Activated naive CD8-positive, alpha-beta T cell treated with anti-CD3 and anti-CD28 coated beads, Interleukin-2, amount 50 U/mL, for 24 hours (primary cell): ENCODE results near the gene JUND.

Experiments used
- ATAC-seq: fragments of 150-1000 bp; cut with Tn5 transposase; one replicate; pipeline ENCODE4 v1.10.0; 2021
- DNase-seq: peaks from one replicate; pipeline ENCODE4 v3.0.0; 2021
- H3K27ac Mint-ChIP-seq: one replicate; pipeline ENCODE4 v1.8.0; 2021; ENCODE audit warnings: mild to moderate bottlenecking, mixed read lengths
- H3K27me3 Mint-ChIP-seq: one replicate; pipeline ENCODE4 v1.8.0; 2021; ENCODE audit warnings: mixed read lengths
- H3K36me3 Mint-ChIP-seq: one replicate; pipeline ENCODE4 v1.8.0; 2021; ENCODE audit warnings: low read depth, mixed read lengths
- H3K4me1 Mint-ChIP-seq: one replicate; pipeline ENCODE4 v1.8.0; 2021; ENCODE audit warnings: mixed read lengths
- H3K4me3 Mint-ChIP-seq: one replicate; pipeline ENCODE4 v1.8.0; 2021; ENCODE audit warnings: mild to moderate bottlenecking, moderate library complexity, mixed read lengths
- H3K9me3 Mint-ChIP-seq: one replicate; pipeline ENCODE4 v1.8.0; 2021; ENCODE audit warnings: mixed read lengths

The JUND gene

DNA sequence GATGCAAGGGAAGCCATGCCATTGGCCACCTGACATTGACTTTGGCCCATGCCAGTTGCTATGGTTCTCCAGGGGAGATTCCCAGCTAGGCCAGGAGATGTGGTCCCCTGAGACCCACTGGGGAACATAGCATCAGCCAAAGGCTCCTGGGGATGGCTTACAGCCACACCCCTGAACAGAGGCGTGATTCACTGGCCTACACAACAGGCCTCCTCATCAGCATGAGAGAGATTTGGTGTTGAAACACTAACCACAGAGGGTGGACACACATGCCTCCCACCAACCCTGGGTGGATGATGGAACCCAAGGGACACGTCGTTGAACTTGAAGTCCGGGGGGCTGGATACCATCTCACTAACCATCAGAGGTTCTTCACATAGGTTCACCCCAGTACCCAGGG is 21.5 kb downstream of the JUND start:
- Mint-ChIP-seq H3K9me3 (no peaks in the 10 kb centered on the region), H3K4me3 (no peak overlapping the region), H3K27ac (no peak overlapping the region), H3K4me1 (no peaks in the 10 kb centered on the region), H3K36me3 (no peaks in the 10 kb centered on the region), H3K27me3 (peaks cover 5% of the 10 kb centered on the region)
- DNase-seq: no peak
- ATAC-seq: no peak

DNA sequence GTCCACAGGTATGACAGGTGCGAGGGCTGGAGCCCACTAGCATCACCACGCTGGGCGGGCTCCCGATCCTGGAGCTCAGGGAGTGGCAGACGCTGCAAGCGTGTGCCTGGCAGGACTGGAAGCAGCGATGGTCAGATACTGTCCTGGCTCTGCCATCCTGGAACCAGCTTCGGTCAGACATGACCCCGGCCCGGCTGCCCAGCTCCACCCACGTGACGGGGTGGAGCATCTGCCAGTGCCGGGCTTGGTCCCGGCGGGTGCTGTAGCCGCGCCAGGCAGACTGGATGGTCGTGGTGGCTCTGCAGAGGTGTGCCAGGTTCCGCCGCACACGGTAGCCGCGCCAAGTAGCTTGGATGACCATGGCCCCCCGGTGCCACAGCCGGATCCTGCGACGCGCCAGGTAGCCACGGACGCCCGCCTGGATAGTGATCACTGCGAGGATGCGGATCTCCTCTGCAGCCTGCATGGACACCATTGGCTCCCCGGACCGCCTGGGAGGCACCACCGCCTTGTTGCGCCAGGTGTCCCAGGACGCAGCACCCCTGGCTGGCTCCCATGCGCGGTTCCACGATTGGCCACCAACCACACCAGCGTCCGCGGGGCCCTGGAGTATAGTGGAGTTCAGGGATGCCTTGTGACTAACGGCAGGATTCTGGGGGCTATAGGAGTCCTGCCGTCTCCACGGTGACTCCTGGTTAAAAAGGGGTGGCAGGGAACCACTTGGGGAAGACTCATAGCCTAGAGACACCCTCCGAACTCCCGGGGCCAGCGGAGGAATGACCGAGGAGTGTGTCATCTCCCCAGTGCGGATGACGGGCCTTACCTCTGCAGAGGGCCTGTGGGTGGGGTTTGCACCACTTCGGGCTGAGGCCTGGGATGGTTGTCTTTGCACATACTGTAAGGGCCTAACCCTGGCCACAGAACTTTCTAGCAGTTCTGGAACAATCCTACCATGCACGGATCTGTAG is 23.6 kb downstream of the JUND start:
- H3K4me3 Mint-ChIP-seq: no peak overlapping the region
- DNase-seq: no peak
- peaks cover 20% of the 10 kb centered on the region for H3K27me3 Mint-ChIP-seq
- no peak for ATAC-seq
- peaks cover 3% of the 10 kb centered on the region for H3K4me1 Mint-ChIP-seq
- no peak overlapping the region for H3K27ac Mint-ChIP-seq
- H3K36me3 Mint-ChIP-seq: no peaks in the 10 kb centered on the region
- no peaks in the 10 kb centered on the region for H3K9me3 Mint-ChIP-seq

DNA sequence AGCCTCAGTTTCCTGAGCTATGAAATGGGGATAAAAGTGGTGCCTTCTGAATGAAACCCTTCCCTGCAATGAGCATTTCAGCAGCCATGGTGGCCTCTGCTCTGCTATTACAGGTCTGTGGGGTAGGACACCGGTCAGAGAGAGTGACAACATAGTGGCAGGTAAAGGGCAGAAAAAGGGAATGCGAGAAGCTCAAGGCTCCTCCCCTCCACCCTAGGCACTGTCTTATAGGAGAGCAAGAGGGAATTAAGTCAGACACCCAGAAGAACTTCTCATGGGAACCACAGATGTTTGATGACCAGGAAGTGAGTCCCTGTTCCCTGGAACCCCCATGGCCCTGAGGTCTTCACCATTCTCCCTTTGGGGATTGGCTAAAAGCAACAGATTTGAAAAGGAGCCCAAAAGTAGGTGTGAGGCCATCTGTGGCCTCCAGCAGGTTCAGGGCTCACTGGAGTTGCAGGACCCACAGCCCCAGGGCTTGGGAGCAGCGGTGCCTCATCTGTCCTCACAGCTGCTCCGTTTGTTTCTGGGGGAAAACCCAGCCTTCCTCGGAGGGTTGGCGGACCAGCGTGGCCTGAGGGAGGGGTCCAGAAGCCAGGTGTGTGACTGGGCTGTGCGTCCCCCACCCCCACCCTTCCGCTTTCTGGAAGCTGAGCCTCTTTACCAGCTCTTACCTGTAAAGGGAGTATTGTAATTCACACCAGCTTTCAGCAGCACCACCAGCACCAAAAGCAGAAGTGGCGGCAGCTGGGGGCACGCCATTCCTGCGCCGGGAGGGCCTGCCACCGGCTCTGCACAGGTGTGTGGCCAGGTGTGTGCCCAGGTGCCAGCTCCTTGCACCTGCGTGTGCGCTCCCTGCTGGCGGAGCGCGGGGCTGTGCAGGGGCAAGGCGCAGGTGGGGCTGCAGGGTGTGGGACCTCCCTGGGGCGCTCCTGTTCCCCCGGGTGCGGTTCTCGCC is 26.6 kb downstream of the JUND start:
- no peak for ATAC-seq
- no peak overlapping the region for H3K27ac Mint-ChIP-seq

DNA sequence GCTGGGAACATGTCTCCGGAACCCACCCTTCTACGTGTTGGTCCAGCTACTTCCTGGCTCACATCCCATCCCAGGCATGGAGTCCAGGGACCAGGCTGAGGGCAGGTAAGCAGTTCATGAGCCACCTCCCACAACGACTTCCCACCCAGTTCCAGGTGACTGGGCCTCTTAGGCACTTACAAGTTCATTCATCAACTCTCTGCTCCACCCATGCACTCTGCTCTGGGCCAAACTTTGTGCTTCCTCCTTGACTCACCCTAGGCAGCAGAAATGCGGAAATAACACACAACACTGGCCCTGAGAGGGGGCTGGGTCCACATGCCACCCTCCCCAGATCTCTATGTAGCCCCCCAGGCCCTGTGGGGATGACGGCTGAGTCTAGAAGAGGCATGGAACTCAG is 27.7 kb downstream of the JUND start:
- H3K36me3 Mint-ChIP-seq: no peaks in the 10 kb centered on the region
- peaks cover 3% of the 10 kb centered on the region for H3K4me1 Mint-ChIP-seq
- H3K27me3 Mint-ChIP-seq: peaks cover 27% of the 10 kb centered on the region
- no peak for ATAC-seq
- no peak overlapping the region for H3K4me3 Mint-ChIP-seq
- H3K27ac Mint-ChIP-seq: no peak overlapping the region
- DNase-seq: no peak
- H3K9me3 Mint-ChIP-seq: no peaks in the 10 kb centered on the region

More for the DNA sequence above, 26.6 kb downstream of the JUND start:
- no peaks in the 10 kb centered on the region for H3K9me3 Mint-ChIP-seq
- peaks cover 27% of the 10 kb centered on the region for H3K27me3 Mint-ChIP-seq
- H3K4me3 Mint-ChIP-seq: no peak overlapping the region
- DNase-seq: no peak
- peaks cover 3% of the 10 kb centered on the region for H3K4me1 Mint-ChIP-seq
- no peaks in the 10 kb centered on the region for H3K36me3 Mint-ChIP-seq

DNA sequence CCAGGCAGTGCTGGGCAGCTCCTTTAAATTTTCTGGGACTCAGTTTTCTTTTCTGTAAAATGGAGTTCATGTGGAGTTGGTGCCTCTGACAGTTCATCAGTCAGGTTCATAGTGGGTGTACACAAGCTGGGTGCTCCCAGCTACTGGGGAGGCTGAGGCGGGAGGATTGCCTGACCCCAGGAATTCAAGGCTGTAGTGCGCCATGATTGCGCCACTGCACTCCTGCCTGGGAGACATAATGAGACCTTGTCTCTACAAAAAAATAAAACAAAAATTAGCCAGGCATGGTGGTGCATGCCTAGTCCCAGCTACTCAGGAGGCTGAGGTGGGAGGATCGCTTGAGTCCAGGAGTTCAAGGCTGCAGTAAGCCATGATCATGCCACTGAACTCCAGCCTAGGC is 28.3 kb downstream of the JUND start:
- H3K4me3 Mint-ChIP-seq: no peak overlapping the region
- no peaks in the 10 kb centered on the region for H3K9me3 Mint-ChIP-seq
- no peak for ATAC-seq
- H3K27ac Mint-ChIP-seq: no peak overlapping the region
- no peaks in the 10 kb centered on the region for H3K36me3 Mint-ChIP-seq
- DNase-seq: no peak
- H3K27me3 Mint-ChIP-seq: peaks cover 27% of the 10 kb centered on the region
- H3K4me1 Mint-ChIP-seq: peaks cover 3% of the 10 kb centered on the region

DNA sequence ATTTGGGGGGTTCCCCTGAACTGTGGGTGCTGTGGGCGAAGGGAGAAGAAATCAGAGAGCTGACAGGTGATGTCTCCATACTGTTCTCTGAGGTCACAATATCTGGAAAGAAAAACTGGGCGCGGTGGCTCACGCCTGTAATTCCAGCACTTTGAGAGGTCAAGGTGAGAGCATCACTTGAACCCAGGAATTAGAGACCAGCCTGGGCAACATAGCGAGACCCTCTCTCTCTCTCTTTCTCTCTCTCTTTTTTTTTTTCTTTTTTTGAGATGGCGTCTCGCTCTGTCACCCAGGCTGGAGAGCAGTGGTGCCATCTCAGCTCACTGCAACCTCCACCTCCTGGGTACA is 29.1 kb downstream of the JUND start:
- ATAC-seq: no peak
- peaks cover 3% of the 10 kb centered on the region for H3K4me1 Mint-ChIP-seq
- no peak overlapping the region for H3K27ac Mint-ChIP-seq
- H3K9me3 Mint-ChIP-seq: no peaks in the 10 kb centered on the region
- DNase-seq: no peak
- H3K36me3 Mint-ChIP-seq: no peaks in the 10 kb centered on the region
- H3K27me3 Mint-ChIP-seq: peaks cover 27% of the 10 kb centered on the region
- H3K4me3 Mint-ChIP-seq: no peak overlapping the region

DNA sequence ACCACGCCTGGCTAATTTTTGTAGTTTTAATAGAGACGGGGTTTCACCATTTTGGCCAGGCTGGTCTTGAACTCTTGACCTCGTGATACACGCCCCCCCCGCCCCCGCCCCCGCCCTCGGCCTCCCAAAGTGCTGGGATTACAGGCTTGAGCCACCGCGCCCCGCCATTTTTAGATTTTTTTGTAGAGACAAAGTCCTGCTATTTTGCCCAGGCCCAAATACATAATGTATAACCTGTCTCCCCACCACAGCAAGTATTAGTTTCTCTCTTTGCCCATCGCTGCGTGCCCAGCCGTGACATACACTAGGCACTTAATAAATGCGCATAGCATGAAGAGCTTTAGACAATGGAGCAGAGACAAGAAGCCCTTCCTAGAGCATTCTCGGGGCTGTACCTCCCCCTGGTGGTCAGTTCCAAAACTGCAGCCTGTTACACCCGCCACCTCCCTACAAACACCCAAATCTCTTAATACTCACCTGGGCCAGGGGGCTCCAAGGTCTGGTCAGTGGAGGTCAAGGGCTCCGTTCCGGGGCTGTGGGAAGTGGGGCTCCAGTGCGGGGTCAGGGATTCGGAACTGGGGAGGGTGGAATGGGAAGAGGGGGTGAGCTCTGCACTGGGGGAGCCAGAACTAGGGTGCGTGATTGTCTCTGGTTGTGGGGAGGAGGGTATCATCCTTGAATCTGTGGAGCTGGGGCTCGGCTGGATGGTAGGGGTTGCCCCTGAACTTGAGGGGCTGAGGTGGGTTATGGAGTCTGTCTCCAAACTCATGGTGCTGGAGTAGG is 29.6 kb downstream of the JUND start:
- no peak overlapping the region for H3K4me3 Mint-ChIP-seq
- H3K9me3 Mint-ChIP-seq: no peaks in the 10 kb centered on the region
- H3K27ac Mint-ChIP-seq: no peak overlapping the region
- DNase-seq (peak; percentile 85), ATAC-seq (peak; percentile 80)
- H3K27me3 Mint-ChIP-seq: peaks cover 27% of the 10 kb centered on the region
- H3K36me3 Mint-ChIP-seq: no peaks in the 10 kb centered on the region
- H3K4me1 Mint-ChIP-seq: peaks cover 3% of the 10 kb centered on the region

DNA sequence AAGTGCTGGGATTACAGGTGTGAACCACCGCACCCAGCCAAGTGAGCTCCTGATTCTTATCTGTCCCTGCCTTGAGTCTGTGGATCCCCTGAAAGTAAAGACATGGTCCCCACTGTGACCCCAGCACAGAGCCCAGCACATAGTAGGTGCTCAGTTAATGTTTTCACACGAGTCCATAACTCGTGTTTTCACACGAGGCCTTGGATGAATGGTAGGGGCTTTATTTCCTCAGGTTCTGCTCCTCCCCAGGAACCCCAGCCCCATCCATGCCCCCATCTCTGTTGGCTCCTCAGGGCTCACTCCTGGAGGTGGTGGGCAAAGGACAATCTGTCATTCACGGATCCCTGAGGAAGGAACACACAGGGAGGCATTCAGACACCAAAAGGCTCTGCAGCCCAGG is 31.6 kb downstream of the JUND start:
- Mint-ChIP-seq H3K27me3 (peaks cover 22% of the 10 kb centered on the region), H3K4me1 (peaks cover 3% of the 10 kb centered on the region), H3K9me3 (no peaks in the 10 kb centered on the region), H3K4me3 (no peak overlapping the region), H3K27ac (no peak overlapping the region), H3K36me3 (no peaks in the 10 kb centered on the region)
- DNase-seq: no peak
- no peak for ATAC-seq

DNA sequence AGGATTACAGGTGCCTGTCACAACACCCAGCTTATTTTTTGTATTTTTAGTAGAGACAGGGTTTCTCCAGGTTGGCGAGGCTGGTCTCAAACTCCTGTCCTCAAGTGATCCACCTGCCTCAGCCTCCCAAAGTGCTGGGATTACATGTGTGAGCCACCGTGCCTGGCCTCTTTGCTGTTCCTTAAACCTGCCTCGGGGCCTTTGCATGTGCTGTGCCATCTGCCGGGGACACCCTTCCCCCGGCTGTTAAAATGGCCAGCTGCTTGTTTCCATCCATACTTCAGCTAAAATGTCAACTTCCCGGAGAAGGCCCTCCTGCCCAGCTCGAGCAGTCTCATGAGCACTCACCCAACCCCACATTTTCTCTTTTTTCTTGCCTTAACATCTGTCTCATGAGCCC is 36.1 kb downstream of the JUND start:
- no peak for DNase-seq
- no peak overlapping the region for H3K4me3 Mint-ChIP-seq
- no peak overlapping the region for H3K27ac Mint-ChIP-seq

DNA sequence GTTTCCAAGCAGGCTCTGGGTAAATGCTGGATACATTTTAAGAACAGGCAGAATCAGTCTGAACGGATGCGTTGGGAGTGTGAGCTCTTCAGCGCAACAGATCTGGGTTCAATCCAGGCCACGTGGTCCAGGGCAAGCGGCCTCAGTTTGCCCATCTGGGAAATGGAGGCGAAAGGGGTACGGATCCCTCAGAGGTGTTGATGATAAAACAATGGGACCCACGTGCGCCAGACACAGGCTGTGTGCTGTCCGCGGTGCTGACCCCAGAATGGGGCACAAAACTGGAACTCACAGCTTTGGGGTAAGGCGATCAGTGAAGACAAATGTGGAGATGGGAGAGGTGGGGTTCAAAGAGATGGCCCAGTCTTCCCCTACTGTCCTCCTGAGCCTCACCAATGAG is 42.1 kb downstream of the JUND start:
- H3K4me3 Mint-ChIP-seq: no peak overlapping the region
- H3K36me3 Mint-ChIP-seq: no peaks in the 10 kb centered on the region
- no peak overlapping the region for H3K27ac Mint-ChIP-seq
- DNase-seq: no peak
- ATAC-seq: no peak
- no peaks in the 10 kb centered on the region for H3K9me3 Mint-ChIP-seq
- H3K4me1 Mint-ChIP-seq: no peaks in the 10 kb centered on the region
- peaks cover 34% of the 10 kb centered on the region for H3K27me3 Mint-ChIP-seq

More for the DNA sequence above, 36.1 kb downstream of the JUND start:
- ATAC-seq: no peak
- H3K27me3 Mint-ChIP-seq: peaks cover 8% of the 10 kb centered on the region
- H3K9me3 Mint-ChIP-seq: no peaks in the 10 kb centered on the region
- H3K4me1 Mint-ChIP-seq: no peaks in the 10 kb centered on the region
- H3K36me3 Mint-ChIP-seq: no peaks in the 10 kb centered on the region

DNA sequence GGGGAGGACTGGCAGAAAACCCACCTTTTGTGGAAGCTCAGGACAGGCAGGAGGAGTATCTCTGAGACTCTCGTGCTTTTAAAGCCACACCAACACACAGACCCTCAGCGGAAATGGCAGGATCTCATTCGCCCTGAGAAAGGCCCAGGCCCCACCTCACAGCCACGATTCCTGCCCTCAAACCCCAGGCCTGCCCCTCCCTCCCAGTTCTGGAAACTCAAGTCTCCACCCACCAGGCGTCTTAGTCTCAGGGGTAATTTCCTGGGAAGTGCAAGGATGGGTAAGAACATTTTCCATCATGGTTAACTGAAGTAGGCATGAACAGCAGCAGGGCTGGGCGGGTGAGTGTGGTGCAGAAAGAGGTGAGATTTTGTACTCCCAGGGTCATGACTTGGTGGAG is 47.2 kb downstream of the JUND start:
- Mint-ChIP-seq H3K9me3 (peaks cover 7% of the 10 kb centered on the region), H3K4me1 (peaks cover 20% of the 10 kb centered on the region), H3K36me3 (peaks cover 2% of the 10 kb centered on the region), H3K27ac (no peak overlapping the region), H3K27me3 (peaks cover 66% of the 10 kb centered on the region), H3K4me3 (no peak overlapping the region)
- ATAC-seq (no peak), DNase-seq (no peak)

DNA sequence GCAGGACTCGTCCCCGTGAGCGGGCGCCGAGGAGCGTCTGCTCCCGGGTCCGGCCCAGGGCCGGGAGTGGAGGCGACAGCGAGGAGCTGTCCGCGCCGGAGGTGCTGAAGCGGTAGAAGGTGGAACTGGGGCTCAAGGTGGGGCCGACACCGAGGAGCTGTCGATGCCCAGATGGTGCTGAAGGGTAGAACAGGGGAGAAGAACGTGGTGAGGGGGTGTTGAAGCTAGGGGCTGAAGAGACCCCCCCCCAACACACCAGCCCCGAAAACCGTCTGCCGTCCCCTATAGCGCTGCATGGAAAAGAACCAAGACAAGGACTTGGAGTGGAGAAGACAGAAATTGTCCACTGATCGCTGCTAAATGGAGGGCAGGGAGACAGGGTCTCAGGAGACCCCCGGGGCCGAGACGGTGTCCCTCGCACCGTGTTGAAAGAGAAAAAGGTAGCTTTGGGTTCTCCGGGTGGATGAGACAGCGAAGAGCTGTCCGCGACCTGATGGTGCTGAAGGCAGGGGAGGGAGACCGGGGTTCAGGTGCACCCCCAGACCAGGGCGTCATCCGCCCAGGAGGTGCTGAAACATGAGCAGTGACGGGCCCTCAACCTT is 48.1 kb downstream of the JUND start:
- no peak for ATAC-seq
- peaks cover 20% of the 10 kb centered on the region for H3K4me1 Mint-ChIP-seq
- DNase-seq: peak; percentile 62
- H3K9me3 Mint-ChIP-seq: peaks cover 7% of the 10 kb centered on the region
- no peak overlapping the region for H3K27ac Mint-ChIP-seq
- H3K36me3 Mint-ChIP-seq: peaks cover 2% of the 10 kb centered on the region
- H3K27me3 Mint-ChIP-seq: peaks cover 64% of the 10 kb centered on the region
- H3K4me3 Mint-ChIP-seq: no peak overlapping the region

DNA sequence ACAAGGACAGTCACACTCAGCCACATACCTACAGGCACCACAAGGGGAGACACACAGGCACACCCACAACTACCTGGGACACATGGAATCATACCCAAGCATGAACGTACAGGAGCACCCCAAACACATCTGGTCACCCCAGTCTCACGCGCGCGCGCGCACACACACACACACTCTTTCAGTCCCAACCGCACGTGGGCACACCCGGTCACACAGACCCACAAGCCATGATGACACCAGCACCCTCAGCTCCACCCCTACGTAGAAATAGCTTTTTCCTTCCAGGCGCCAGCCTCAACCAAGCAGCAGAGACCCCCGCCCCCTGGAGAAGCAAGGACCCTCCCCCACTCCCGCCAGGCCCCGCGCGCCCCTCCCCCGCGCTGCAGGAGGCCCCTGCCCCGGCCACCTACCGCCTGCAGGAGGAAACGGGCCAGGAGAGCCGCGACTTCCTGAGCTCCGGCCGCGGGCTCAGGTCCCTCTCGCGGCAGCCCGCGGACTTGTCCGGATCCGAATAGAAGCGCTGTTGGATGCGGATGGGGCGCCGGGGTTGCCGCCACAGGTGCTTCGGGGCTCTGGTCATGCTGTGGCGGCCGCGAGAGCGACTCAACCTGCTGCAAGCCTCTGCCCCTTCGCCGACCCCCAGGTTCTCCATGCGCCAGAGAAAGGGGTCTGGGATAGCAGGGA is 48.7 kb downstream of the JUND start:
- Mint-ChIP-seq H3K36me3 (peaks cover 2% of the 10 kb centered on the region), H3K27ac (peak overlapping the region; percentile 42)
- peak; percentile 42 for ATAC-seq

More for the DNA sequence above, 48.7 kb downstream of the JUND start:
- DNase-seq: no peak
- peaks cover 71% of the 10 kb centered on the region for H3K27me3 Mint-ChIP-seq
- H3K9me3 Mint-ChIP-seq: peaks cover 7% of the 10 kb centered on the region
- H3K4me3 Mint-ChIP-seq: no peak overlapping the region
- peaks cover 20% of the 10 kb centered on the region for H3K4me1 Mint-ChIP-seq
